Pons (tissue), 1 donor: ENCODE data around the gene FAM43B.
"Not testable (repeated sequence)": the region's sequence is repeated elsewhere in the genome, so short reads cannot be mapped to it uniquely, and the experiment has no call there.

Experiments
- DNase-seq: peaks from one replicate; pipeline ENCODE4 v3.0.0-alpha.2; 2016; ENCODE audit warnings: low spot score

Gene FAM43B, protein sequence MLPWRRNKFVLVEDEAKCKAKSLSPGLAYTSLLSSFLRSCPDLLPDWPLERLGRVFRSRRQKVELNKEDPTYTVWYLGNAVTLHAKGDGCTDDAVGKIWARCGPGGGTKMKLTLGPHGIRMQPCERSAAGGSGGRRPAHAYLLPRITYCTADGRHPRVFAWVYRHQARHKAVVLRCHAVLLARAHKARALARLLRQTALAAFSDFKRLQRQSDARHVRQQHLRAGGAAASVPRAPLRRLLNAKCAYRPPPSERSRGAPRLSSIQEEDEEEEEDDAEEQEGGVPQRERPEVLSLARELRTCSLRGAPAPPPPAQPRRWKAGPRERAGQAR

DNA sequence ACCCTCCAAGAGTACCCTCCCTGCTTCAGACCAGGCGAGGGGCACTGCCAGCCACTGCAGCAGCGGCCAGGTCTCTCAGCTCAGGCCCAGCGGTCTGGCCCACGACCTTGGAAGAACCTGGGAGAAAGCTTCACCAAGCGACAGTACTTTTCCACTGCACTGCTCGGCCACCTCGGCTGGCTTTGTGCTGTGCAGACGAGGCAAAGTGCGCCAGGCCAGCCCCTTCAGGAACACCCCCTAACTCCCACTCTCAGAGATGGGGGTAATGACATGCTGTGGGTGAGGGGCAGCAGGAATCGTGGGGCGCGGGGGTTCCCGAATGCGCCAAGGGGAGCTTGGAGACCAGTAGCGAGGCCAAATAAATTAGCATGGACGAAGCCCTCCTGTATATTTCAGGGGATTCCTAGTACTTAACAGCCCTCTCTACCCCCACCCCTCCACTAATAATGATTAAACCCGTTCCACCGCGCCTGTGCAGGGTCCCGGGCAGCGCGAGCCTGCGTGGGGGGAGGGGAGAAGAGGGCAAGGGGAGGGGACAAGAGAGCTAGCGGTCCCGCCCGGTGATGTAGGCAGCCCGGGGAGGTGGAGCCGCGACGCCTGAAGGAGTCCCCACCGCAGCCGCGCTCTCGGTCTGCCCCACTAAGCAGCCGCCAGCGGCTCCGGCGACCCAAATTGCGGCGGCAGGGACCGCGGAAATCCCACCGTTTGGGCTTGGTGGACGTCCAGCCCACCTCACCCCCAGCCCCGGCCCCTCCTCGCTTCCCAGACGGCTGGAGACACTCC, at the start of gene FAM43B:
Gene FAM43B (plus strand): TSS at position 629 of the 783 bp plus-strand sequence. CDS start 401 bp downstream, outside the sequence.
- DNase-seq, result peak; percentile 42

DNA sequence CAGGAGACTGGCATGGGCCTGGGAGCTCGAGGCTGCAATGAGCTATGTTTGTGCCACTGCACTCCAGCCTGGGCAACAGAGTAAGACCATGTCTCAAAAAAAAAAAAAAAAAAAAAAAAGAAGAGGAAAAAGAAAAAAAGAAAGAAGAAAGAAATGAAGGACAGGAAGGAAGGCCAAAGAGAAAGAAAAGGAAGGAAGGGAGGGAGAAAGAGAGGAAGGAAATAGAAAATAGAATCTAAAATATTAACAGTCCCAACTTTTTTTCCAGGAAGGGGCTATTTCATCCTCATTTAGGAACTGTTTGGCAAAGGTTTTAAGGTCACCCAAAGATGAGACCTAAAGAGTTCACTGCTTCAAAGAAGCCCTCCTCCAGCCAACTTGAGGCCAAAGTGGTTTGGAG, 46.9 kb upstream of the FAM43B start:
- DNase-seq, result no peak

DNA sequence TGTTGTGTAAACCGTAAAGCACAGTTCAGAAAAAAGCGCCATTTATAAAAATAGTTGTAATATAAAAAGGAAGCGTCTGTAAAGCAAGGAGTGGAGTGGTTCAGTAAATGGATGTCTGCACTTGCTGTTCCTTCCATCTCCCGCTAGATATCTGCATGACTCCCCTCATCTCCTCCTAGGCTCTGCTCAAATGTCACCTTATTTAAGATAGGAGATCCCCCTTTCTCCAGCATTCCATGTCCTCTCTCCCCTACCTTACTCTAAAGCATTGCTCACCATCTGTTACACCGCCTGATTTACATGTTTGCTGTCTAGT, 45.2 kb upstream of the FAM43B start:
- no peak for DNase-seq

DNA sequence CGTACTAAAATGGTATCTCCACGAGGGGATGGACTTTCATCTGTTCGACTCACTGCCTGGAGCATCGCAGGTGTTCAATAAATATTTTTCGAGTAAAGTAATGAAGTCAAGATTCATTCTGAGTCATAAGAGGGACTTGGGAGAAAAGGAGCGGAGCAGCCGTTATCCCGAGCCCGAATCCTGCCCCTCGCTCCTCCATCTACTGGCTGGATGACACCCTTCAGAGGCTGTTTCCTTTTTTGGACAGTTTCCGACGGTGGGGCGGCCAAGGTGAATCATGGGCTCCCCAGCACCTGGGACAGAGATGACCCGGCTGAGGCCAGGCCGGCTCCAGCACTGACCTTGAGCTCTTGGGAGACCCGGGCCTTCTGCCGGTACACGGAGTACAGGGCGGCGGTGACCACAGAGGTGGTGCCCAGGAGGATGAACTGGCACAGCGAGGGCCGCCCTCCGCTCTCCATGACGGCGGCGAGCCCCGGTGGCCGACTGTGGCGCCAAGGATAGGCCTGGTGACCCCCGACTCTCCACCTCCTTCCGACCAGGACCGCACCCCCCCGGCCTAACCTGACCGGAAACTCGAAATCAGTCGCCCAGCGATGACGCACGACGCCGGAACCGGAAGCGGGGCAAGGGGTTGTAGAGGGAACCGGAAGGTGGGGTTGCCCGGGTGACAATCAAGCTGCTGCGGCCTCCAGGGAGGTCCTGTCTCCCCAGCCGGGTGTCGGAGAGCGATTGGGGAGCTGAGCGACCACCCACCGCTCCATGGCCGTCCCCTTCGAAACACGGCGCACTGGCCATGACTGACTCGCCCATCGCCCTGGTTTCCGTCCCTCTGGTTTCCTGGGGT, 44.6 kb upstream of the FAM43B start, which contains the start of gene MUL1:
Gene MUL1 (minus strand): TSS at position 588 of the 847 bp plus-strand sequence. CDS start 127 bp downstream, at position 461.
- peak; percentile 90 for DNase-seq

DNA sequence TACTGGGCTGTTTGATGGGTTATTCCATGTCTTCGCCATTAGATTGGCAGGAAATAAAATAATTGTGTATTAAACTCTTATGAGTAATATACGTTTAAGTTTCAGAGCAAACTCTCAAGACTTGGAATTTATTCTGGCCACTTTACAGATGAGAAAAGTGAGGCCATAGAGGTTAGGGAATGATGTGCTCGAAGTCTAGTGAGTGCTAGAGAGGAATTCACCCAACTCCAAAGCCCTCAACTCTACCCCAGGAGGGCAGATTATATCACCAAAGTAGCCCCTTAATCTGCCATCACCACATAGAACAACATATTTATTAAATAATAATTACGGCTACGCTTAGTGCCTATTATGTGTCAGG, 44.0 kb upstream of the FAM43B start:
- DNase-seq, result peak; percentile 11

DNA sequence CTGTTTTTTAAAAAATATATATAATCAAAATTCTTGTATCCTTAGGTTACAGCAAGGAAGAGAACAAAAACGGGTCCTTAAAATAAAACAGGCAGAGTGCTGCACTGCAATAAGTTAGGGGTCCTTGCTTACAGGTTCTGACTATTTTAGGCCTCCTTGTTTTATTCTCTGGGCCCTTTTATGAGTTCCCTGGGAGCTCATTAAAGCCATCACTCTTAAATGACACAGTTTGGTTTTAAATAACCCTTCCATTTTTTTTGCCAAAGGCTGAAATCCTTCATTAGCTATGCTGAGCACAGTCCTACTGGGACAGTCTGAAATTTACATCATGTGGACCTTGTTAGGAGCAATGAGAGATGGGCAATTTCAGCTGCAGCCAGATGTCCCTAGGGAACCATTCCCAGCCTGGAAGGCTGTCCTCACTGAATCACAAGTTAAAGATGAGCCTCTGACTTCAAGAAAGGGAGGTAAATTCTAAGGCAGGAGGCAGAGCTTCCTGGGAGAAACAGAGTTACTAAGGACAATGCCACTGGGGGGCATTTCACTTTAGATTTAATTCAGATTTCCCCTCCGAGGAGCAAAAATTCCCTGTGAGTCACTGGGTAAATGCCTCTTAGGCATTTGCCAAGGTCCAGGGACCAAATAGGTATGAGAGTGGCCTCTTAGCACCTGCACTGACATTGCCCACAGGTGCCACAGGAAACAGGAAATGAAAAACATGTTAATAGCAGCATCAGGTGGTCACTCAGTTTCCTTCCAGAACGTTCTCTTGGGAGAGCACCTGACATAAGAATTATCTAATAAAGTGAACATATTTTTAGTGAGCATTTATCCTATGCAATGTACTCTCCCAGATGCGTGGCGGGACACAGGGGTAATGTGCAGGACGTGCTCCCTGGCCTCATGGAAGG, 40.6 kb upstream of the FAM43B start:
- DNase-seq, result no peak

DNA sequence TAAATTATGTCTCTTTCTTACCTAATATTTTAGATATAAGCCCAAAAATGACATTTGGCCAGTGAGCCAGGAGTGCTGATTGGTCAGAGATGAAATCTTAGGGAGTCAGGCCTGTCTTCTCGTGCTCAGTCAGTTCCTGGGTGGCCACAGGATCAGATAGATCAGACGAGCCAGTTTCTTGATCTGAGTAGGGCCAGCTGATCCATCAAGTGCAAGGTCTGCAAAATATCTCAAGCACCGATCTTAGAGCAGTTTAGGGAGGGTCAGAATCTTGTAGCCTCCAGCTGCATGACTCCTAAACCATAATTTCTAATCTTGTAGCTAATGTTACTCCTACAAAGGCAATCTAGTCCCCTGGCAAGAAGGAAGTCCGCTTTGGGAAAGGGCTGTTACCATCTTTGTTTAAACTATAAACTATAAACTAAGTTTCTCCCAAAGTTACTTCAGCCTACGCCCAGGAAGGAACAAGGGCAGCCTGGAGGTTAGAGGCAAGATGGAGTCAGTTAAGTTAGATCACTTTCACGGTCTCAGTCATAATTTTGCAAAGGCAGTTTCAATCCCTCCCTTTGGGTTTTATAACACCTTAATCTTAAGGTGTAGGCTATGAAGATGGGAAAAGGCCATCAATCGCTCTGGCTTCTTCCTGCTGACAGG, 32.6 kb upstream of the FAM43B start:
- DNase-seq, result not testable (repeated sequence)

DNA sequence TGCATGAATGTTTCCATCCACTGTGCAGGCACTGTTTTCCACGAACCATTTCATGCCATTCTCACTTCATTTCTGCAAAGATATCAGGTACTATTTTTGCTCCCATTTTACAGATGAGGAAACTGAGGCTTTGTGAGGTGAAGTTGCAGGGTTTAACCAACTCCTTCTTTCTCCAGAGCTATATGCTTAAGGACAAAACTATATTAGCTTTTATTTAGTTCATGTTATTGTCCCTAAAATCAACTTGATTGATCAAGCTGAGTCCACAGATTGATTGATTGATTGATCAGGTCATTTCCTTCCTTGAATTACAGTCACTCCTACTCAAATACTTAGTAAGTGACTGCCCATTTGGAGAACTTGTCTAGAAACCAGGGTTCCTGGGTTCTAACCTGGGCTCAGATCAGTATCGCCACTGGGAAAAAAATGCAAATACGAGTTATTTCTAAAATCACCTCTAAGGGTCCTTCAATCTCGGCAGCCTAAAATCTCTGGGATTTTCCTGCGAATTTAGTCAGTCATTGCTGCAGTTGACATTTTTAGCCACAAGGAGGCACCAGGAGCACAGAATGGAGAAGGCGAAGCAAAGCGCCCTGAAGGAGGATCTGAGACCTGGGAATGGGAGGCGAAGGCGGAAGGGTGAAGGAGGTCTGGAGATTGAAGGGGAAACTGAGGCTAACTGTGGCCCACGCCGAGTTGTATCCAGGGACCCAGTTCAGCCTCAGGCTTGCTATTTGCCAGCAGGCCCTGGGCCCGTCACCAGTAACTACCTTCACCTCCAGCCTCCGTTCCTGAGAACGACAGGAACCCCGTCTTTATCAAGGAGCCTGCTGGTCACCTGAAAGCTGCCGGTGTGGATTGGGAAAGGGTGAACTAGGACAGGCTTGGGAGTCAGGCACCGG, 30.2 kb upstream of the FAM43B start:
- peak; percentile 73 for DNase-seq

DNA sequence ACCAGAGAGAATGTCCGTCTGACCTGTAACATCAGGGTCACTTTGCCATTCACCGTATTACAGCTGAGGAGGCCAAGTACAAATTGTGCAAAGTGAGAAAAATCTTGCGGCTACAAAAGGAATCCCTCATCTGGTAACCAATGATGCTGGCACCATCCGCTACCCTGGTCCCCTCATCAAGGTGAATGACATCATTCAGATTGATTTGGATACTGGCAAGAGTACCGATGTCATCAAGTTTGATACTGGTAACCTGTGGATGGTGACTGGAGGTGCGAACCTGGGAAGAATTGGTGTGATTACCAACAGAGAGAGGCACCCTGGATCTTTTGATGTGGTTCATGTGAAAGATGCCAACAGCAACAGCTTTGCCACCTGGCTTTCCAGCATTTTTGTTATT, 26.1 kb upstream of the FAM43B start:
- no peak for DNase-seq

DNA sequence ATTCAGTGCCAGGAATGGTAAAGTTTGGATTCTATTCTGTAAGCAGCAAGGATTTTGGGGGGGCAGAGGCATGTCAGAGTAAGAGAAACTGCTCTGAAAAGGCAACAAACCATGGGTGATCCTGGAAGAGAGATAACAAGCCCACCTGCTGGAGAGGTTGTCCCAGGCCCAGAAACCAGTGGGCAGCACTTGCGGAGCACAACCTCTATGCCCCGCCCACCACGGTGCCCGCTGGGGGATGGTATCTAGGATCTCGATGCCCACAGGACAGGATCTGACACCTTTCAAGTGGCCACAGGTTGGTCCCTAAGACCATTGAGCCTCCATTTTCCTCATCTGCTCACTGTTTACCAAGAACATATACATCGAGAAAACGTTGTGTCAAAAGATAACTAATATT, 24.2 kb upstream of the FAM43B start:
- DNase-seq, result no peak

DNA sequence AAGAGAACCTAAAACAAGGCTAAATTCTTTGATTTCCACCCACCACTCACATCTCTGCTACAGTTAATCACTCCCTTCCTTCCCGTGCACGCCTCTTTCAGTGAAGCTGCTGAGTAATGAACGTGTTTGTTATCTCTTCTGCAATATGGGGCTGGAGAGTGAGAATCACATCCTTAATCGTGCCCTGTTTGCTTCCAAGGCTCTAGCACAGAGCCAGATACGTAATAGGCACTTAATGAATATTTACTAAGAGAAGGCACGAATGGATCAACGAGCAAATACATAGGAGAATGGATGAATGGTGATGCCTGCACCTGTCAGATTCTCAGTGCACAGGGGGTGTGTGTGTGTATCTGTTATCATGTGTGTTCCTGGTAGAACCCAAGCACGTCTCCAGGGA, 22.1 kb upstream of the FAM43B start:
- DNase-seq, result no peak

DNA sequence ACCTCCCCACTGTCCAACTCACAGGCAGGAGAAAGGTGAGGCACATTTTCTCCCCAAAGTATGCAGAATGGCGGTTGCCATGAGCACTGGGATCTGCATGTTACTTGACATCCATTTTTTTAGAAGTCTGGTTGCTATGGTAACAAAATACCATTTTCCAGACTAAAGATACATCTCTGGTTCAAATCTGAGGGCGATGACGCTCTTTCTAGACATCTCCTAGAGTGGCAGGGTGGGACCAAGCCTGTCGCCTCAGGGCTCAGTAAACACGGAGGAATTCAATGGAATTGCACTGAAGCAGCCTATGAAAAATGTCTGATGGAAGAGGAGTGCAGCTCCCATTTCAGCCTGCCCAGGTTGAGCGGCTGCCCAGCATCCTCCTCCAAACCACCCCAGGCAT, 21.5 kb upstream of the FAM43B start:
- DNase-seq, result no peak

DNA sequence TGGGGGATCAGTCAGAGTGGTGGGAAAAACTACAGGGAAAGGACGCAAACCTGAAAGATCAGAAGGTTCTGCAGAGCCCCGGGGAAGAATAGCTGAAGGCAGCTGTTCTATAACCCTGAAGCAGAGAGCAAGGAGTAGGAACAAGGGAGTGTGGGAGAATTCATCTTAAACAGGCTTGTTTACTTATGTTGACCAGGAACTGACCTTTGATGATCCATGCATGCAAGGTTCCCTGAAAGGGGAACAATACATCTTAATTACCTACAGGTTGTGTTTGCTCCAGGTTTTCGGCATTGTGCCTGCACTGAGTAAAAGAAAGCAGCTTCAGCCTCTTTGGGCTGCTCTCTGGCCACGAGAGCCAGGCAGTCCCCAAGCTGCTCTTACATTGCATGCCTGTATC, 18.7 kb upstream of the FAM43B start:
- no peak for DNase-seq

DNA sequence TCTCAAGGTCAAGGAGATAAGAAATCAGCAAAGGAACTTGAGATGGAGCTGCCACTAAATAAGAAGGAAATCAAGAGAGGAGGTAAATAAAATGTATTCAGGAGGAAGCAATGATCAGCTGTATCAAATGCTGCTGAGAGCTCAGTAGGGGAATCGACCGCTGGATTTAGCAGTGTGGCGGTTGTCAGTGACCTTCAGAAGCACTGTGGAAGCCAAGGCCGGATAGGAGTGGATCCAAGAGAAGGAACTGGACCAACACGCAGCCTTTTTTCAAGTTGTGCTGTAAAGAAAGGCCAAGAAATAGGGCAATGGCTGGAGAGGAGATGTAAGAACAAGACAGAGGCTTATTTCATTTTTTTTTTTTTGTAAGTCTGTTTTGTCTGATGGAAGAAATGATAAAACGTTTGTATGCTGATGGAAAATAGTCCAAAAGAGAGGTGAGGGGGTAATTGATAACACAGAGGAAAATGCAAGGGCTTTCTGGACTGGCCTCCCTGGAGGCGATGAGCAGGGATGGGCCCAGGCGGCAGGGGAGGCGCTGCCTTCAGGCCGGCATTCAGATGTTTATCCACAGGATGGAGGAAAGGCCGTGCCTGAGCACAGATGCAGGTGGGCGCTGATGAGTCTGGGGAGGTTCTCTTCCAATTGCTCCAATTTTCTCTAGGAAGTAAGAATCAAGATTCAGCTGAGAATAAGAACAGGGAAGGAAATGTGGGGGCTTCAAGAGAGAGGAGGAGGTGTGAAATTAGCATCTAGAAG, 17.5 kb upstream of the FAM43B start:
- DNase-seq, result no peak

DNA sequence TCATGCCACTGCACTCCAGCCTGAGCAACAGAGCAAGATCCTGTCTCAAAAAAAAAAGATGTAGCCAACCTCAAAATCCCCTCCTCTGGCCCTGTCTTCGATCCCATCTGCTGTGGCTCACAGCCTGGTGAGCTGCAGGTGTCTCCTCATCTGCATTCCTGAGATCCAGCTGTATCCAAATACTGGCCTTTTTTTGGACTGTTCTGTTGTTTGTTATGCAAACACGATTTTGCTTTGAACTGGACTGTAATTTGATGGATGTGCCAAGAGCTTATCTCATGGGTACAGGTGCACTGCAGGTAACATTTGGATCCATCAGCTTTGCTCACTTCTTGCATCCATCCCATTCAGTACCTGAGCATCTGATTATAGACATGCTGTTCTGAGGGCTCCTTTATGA, 14.1 kb upstream of the FAM43B start:
- DNase-seq, result no peak

DNA sequence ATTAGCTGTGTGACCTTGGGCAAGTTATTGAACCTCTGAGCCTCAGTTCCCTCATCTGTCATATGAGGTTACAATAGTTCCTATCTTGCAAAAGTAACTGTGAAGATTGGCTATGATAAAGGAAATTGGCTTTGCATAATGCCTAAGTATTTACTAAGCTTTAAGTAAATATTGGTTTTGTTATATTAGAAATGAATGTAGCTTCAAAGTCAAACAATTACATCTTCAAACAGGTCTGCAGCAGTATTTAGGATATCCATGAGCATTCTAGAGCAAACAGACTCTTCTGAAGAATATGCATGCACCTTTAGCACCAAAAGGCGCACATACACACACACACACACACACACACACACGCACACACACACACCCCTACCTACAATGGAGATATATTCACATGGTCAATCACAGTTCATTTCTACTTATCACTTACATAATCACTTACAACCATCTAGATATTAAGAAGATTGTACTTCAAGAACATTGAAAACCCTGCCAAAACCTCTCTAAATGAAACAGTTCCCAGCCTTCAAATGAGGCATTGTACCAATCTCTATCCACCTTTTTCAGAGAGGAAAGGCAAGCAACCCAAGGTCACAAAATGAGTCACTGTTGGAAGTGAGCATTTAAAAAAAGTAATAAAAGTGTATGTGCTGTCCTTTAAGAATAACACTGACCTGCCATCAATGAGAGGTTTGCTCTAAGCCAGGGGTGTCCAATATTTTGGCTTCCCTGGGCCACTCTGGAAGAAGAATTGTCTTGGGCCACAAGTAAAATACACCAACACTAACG, 13.4 kb upstream of the FAM43B start:
- no peak for DNase-seq

DNA sequence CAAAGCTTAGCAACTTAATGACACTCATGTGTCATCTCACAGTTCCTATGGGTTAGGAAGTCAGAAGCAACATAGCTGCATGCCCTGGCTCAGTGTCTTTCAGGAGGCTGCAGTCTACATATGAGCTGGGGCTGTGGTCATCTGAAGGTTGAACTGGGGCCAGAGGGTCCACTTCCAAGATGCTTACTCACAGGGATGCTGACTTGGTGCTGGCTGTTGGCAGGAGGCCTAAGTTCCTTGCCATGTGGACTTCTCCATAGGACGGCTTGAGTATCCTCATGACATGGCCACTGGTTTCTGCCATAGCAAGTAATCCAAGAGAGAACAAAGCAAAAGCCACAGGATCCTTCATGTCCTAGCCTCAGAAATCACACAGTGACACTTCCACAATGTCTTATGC, 12.1 kb upstream of the FAM43B start:
- DNase-seq, result no peak

DNA sequence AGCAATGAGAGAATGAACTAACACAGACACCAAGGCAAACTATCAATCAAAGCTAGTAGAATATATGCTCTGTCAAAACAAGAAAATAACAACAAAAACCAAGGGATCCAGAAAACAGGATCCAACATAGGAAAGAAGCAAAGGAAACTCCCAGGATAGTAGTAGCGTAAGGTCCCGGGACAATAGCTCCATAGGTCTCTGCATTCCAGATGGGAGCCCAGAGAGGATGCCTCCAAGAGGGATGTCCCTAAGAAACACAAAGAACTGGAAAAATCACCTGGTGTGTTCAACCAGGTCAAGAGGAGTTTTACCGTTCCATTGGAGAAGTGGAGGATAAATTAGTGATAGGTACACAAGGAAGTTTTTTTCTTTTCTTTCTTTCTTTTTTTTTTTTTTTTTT, 5.7 kb upstream of the FAM43B start:
- no peak for DNase-seq
